Measurements from ENCODE around the gene CCDC71L.

CCDC71L gene

DNA sequence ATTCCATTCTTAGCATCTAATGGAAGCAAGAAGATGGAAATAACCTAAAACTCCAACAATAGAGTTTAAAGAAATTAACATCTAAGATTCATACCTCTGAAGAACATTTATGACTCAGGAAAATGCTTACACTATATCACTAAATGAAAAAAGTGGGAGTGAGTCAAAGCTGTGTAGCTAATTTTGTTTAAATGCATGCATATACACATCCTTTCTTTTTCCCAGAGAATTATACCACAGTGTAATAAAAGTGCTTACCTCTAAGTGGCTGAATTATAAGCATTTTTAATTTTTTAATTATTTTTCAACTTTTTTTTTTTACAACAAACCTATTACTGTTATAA is 44.3 kb downstream of the CCDC71L start:
- H3K4me3 ChIP-seq (ENCODE audit: low read depth, low read length), result no peak overlapping the region
- TF ChIP-seq, protein P1, sequence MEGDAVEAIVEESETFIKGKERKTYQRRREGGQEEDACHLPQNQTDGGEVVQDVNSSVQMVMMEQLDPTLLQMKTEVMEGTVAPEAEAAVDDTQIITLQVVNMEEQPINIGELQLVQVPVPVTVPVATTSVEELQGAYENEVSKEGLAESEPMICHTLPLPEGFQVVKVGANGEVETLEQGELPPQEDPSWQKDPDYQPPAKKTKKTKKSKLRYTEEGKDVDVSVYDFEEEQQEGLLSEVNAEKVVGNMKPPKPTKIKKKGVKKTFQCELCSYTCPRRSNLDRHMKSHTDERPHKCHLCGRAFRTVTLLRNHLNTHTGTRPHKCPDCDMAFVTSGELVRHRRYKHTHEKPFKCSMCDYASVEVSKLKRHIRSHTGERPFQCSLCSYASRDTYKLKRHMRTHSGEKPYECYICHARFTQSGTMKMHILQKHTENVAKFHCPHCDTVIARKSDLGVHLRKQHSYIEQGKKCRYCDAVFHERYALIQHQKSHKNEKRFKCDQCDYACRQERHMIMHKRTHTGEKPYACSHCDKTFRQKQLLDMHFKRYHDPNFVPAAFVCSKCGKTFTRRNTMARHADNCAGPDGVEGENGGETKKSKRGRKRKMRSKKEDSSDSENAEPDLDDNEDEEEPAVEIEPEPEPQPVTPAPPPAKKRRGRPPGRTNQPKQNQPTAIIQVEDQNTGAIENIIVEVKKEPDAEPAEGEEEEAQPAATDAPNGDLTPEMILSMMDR (IDR thresholded peaks at IDR 0.05; ENCODE audit: borderline replicate concordance, insufficient read depth, low read depth, low read length), result no peak

DNA sequence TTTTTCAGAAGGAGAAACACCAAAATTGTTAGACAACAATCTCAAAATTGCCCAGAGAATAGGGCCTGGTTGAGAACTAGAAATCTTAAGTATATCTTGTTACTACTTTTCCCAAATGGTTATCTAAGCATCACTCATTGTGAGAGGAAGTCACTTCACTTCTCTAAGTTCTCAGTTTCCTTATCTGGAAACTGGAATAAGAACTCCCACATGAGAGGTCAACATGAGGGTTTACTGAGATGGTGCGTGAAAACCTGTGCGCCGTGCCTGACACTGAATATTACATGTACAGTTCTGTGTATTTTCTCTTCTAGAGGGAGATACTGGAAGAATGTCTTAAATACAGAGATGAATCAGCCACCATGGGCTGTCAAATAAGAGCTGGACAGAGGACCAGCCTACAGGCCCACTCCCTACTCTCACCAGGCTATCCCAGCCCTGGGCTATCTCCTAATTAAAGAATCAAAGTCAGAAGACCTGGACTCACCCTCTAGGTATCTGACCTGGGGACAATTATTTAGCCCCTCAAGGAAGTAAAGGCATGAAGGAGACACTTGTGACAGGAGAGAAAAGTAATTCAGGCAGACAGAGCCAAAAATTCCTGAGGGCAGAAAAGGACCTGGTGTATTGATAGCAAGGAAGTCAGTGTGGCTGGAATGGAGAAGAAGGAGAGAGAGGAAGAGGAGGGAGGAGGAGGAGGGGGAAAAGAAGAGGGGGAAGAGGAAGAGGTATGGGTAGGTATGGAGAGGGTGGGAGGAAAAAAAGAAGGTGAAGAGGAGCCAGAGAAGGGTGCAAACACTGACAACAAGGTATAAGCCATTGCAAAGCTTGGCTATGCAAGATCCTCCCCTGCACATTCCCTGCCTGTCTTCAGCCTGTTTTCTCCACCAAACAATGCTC is 44.9 kb downstream of the CCDC71L start:
- TF ChIP-seq, protein P1 (IDR thresholded peaks at IDR 0.05; ENCODE audit: borderline replicate concordance, insufficient read depth, low read depth, low read length), result no peak
- H3K4me3 ChIP-seq (ENCODE audit: low read depth, low read length), result no peak overlapping the region

DNA sequence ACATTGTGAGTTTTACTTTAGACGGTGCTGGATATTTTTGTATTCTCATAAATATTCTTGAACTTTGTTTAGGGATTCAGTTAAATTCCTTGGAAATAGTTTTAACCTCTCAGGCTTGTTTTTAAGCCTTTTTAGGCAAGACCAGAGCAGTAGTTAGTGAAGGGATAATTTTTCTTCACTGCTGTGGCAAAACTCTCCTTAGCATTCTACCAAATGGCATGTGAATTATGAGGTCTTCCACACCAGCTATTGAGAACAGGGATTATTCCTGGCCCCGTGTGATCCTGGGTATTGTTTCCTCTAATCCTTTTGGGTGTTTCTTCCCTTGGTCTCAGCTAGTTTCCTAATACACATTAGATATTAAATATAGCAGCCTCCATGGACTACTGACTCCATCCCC is 46.2 kb downstream of the CCDC71L start:
- no peak overlapping the region for H3K4me3 ChIP-seq (ENCODE audit: low read depth, low read length)
- TF ChIP-seq, protein P1 (IDR thresholded peaks at IDR 0.05; ENCODE audit: borderline replicate concordance, insufficient read depth, low read depth, low read length), result no peak

DNA sequence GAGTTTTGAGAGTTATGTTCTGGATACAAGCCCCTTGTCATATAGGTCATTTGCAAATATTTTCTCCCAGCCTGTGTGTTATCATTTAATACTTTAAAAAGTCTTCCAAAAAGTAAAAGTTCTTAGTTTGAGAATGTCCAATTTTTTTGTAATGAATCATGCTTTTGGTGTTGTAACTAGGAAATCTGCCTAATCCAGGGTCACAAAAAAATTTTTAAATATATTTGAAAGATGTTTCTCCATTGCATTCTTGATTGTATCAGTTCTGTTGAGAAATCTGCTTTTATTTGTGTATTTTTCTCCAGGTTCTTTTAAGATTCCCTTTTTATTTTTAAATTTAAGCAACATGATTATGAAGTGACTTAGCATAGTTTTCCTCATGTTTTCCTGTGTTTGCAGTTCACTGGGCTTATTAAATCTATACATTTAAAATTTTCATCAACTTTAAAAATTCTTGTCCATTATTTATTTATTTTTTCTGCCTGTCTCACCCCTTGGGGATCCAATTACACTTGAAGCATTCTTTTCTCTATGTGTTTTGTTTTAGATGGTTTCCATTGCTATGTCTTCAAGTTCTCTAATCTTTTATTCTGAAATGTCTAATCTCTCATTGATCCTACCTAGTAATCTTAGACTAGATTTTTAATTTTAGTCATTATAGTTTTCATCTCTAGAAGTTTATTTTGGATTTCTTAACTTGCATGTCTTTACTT is 47.0 kb downstream of the CCDC71L start:
- no peak overlapping the region for H3K4me3 ChIP-seq (ENCODE audit: low read depth, low read length)
- TF ChIP-seq, protein P1 (IDR thresholded peaks at IDR 0.05; ENCODE audit: borderline replicate concordance, insufficient read depth, low read depth, low read length), result no peak

DNA sequence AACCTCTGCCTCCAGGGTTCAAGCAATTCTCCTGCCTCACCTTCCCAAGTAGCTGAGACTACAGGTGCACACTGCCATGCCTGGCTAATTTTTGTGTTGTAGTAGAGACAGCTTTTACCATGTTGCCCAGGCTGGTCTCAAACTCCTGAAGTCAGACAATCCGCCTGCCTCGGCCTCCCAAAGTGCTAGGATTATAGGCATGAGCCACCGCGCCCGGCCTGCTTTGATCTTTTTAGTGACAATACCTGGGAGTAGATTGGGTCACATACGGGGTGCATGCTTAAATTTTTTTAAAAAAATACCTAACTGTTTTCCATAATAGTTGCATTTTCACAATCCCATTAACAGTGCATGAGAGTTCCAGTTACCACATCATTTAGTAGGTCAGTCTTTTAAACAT is 47.7 kb downstream of the CCDC71L start:
- TF ChIP-seq, protein P1 (IDR thresholded peaks at IDR 0.05; ENCODE audit: borderline replicate concordance, insufficient read depth, low read depth, low read length), result no peak

DNA sequence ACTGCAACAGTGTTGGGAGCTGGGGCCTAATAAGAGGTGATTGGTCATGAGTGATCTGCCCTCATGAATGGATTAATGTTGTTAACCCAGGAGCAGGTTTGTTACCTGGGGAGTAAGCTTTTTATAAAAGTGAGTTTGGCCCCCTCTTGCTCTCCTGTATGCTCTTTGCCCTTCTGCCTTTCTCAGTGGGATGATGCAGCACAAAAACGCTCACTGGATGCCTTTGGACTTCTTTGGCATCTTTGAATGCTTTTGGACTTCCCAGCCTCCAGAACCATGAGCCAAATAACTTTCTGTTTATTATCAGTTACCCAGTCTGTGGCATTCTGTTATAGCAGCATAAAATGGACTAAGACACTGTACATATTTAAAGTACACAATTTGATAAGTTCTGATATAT is 48.5 kb downstream of the CCDC71L start:
- H3K4me3 ChIP-seq (ENCODE audit: low read depth, low read length), result no peak overlapping the region
- TF ChIP-seq, protein P1 (IDR thresholded peaks at IDR 0.05; ENCODE audit: borderline replicate concordance, insufficient read depth, low read depth, low read length), result no peak

More for the DNA sequence above, 47.7 kb downstream of the CCDC71L start:
- H3K4me3 ChIP-seq (ENCODE audit: low read depth, low read length), result no peak overlapping the region

Measured in GM12875 (cell line).